B cell (primary cell): Measurements from ENCODE around the gene LRRC15. TPM values are rescaled to one million over a fixed set of nuclear protein-coding genes. Genes with fewer than 3 reads are reported as not detected.
A peak's percentile ranks its signal among the peaks of the same experiment; 100 is the strongest.

Experiments used
- ATAC-seq: fragments of 200-7000 bp; cut with Tn5 transposase; one replicate; pipeline ENCODE4 v1.10.0; 2021; ENCODE audit warnings: low read depth, mild to moderate bottlenecking, moderate number of reproducible peaks, moderate library complexity
- CTCF ChIA-PET: fragments of 350-600 bp; sonication (Branson Sonifier 250); formaldehyde crosslinking; loops from one replicate; lab custom pipeline; 2021; ENCODE audit warnings: antibody characterized with exemption, inconsistent platforms; lab: Charles Lee
- POLR2A ChIA-PET: fragments of 350-600 bp; sonication (Branson Sonifier 250); formaldehyde crosslinking; loops from one replicate; lab custom pipeline; 2021; ENCODE audit warnings: antibody characterized with exemption; lab: Charles Lee
- DNase-seq: peaks from one replicate; pipeline ENCODE4 v3.0.0; 2013
- H2AFZ ChIP-seq: 2 replicates; pipeline ENCODE4 v1.6.1; 2012; ENCODE audit warnings: mild to moderate bottlenecking, low read depth, low read length; ENCODE audit not compliant: insufficient read depth, poor library complexity, severe bottlenecking
- H3K27ac ChIP-seq, 2 donors: 1 replicate in 1 of 2; 2 replicates in 1 of 2; pipeline ENCODE4 v1.5.1; 2012 to 2013; ENCODE audit warnings: low read length in 2 of 2, mild to moderate bottlenecking in 2 of 2, moderate library complexity in 1 of 2
- H3K27me3 ChIP-seq, 4 experiments: fragments of 200-600 bp in 1 of 4; sonication (generic) in 1 of 4; replicated peaks in 1 of 4; 1 replicate in 2 of 4; 2 replicates in 2 of 4; pipeline versions ENCODE4 v1.6.1 to v1.7.0; 2013 to 2016; ENCODE audit warnings: low read length in 3 of 4, mild to moderate bottlenecking in 2 of 4, mixed read lengths in 1 of 4, moderate library complexity in 1 of 4; ENCODE audit not compliant: insufficient read depth in 4 of 4, control insufficient read depth in 3 of 4; ENCODE audit errors: control extremely low read depth in 1 of 4
- H3K36me3 ChIP-seq, 2 experiments: replicated peaks in 1 of 2; 1 replicate in 1 of 2; 2 replicates in 1 of 2; pipeline versions ENCODE4 v1.6.1 to v1.7.1; 2013; ENCODE audit warnings: low read length in 1 of 2; ENCODE audit not compliant: insufficient read depth in 2 of 2, control insufficient read depth in 1 of 2; ENCODE audit errors: control extremely low read depth in 1 of 2, extremely low read depth in 1 of 2
- H3K4me1 ChIP-seq, 2 donors: fragments of 200-600 bp in 1 of 2; sonication (generic) in 1 of 2; 1 replicate in 1 of 2; 2 replicates in 1 of 2; pipeline versions ENCODE4 v1.5.1 to v1.6.1; 2013 to 2017; ENCODE audit warnings: low read length in 2 of 2; ENCODE audit not compliant: control insufficient read depth in 2 of 2, insufficient read depth in 2 of 2
- H3K4me2 ChIP-seq: replicated peaks from 2 replicates; pipeline ENCODE3; 2012; ENCODE audit warnings: mild to moderate bottlenecking, low read depth, low read length; ENCODE audit not compliant: poor library complexity, severe bottlenecking
- H3K4me3 ChIP-seq, 5 experiments: fragments of 200-600 bp in 1 of 5; sonication (generic) in 1 of 5; 1 replicate in 3 of 5; 2 replicates in 2 of 5; pipeline versions ENCODE4 v1.5.1 to v1.7.0; 2011 to 2016; ENCODE audit warnings: low read length in 4 of 5, mild to moderate bottlenecking in 4 of 5, low read depth in 2 of 5, control low read depth in 1 of 5, moderate library complexity in 1 of 5; ENCODE audit not compliant: insufficient read depth in 1 of 5; ENCODE audit errors: control extremely low read depth in 1 of 5, extremely low read depth in 1 of 5
- H3K79me2 ChIP-seq: fragments of 200-600 bp; sonication (generic); one replicate; pipeline ENCODE4 v1.6.0; 2016; ENCODE audit warnings: low read length; ENCODE audit not compliant: control insufficient read depth, insufficient read depth
- H3K9ac ChIP-seq: fragments of 200-600 bp; sonication (generic); 2 replicates; pipeline ENCODE4 v1.6.1; 2017; ENCODE audit warnings: mild to moderate bottlenecking, low read length, moderate library complexity
- H3K9me3 ChIP-seq, 3 donors: one replicate each; pipeline versions ENCODE4 v1.6.1 to v1.7.1; 2013; ENCODE audit warnings: low read length in 2 of 3; ENCODE audit not compliant: control insufficient read depth in 2 of 3, insufficient read depth in 1 of 3; ENCODE audit errors: control extremely low read depth in 1 of 3
- H4K20me1 ChIP-seq: 2 replicates; pipeline ENCODE4 v1.6.0; 2012; ENCODE audit warnings: mild to moderate bottlenecking, low read length; ENCODE audit not compliant: insufficient read depth, control insufficient read depth, poor library complexity, severe bottlenecking
- H3K27ac Mint-ChIP-seq: one replicate; pipeline ENCODE4 v1.8.0; 2021; ENCODE audit warnings: mixed read lengths
- H3K27me3 Mint-ChIP-seq: one replicate; pipeline ENCODE4 v1.8.0; 2021; ENCODE audit warnings: mixed read lengths
- H3K4me1 Mint-ChIP-seq: one replicate; pipeline ENCODE4 v1.8.0; 2021; ENCODE audit warnings: mixed read lengths
- H3K4me3 Mint-ChIP-seq: one replicate; pipeline ENCODE4 v1.8.0; 2021; ENCODE audit warnings: mixed read lengths
- H3K9me3 Mint-ChIP-seq: one replicate; pipeline ENCODE4 v1.8.0; 2022; ENCODE audit warnings: mixed read lengths; ENCODE audit not compliant: insufficient read depth
- EZH2 ChIP-seq: IDR thresholded peaks from 2 replicates; pipeline ENCODE4 v1.6.1; 2012; ENCODE audit warnings: borderline replicate concordance, low read depth, mild to moderate bottlenecking, moderate library complexity, low read length; ENCODE audit not compliant: insufficient read depth, poor library complexity, severe bottlenecking
- WGBS: methylation state at CpG from one replicate; pipeline ENCODE4 v1.1.5; 2013; ENCODE audit warnings: missing lambda C conversion rate; ENCODE audit not compliant: insufficient coverage; 5-methylcytosine and 5-hydroxymethylcytosine counted together
- intact Hi-C: fragments of 100-400 bp; cut with micrococcal nuclease; formaldehyde crosslinking; loops from one replicate; pipeline ENCODE4 v1.10.0; 2022
- polyA plus RNA-seq: library from polyadenylated mRNA; depleted of rRNA; stranded (reverse); fragments of >200 nt; gene quantifications from 2 replicates; pipeline ENCODE4 v1.2.3, GENCODE V29; 2012
- total RNA-seq, 2 donors: library from RNA; stranded (reverse); fragments of 120-200 nt in 1 of 2; gene quantifications; 1 replicate in 1 of 2; 2 replicates in 1 of 2; pipeline versions ENCODE4 v1.2.3 to v1.2.4, GENCODE V29; 2013 to 2022
- TF ChIP-seq, protein P1 (sequence below): fragments of 200-600 bp; IDR thresholded peaks from one replicate; pipeline ENCODE4 v1.8.0; 2022; ENCODE audit warnings: antibody characterized with exemption, mild to moderate bottlenecking

The LRRC15 gene
- total and polyA plus RNA-seq, 2 donors (not counting 1 experiment from before 2014, with no cell fraction given): not detected

DNA sequence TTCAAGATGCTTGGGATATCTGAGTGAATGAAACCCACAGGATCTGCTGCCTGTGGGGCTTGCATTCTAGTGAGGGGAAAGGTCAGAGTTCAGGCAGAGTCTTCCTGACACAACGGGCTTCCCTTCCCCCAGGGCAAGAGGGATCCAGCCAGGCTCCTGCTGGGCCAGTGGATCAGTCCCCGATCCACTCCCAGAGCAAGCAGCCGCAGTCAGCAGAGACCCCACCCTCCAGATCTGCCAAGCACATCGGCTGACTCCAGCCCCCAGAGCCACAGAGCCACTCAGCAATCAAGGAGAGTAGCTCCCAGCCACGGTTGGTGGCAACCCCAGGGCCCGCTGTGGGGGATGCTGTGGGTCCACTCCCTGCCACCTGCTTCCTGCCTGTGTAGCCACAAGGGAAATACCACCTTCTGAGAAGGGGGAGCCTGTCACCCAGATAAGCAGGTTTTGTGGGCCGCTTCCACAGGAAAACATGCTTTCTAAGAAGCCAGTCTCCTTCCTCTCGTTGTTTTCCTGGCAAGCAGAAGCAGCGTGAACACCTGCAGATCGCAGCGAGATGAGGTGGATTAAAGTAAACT is 63.3 kb downstream of the LRRC15 start:
- H4K20me1 ChIP-seq: peaks cover 5% of the 10 kb centered on the region
- ChIA-PET CTCF (interaction anchor here (0.9 to 4.1 kb wide), 6 partner anchors 10 to 640 kb away, joined by 4 to 47 read pairs (median 9); partner anchors contain the start of gene HES1), POLR2A (interaction anchor here (0.8 to 1.7 kb wide), 3 partner anchors 165 to 170 kb away, joined by 3 to 13 read pairs (median 6); partner anchors contain the start of gene HES1)
- H3K4me3 Mint-ChIP-seq: peak overlapping the region; percentile 71
- peak overlapping the region; percentile 95 to 98 for H3K27ac ChIP-seq
- H3K9ac ChIP-seq: peak overlapping the region; percentile 51
- peak overlapping the region; percentile 91 for H3K27ac Mint-ChIP-seq
- 1% methylated on average over 8 of the region's 11 CpGs for WGBS
- peak overlapping the region in 3 of 5 experiments; percentile 7 to 57 (median 27) for H3K4me3 ChIP-seq
- peaks cover 5% of the 10 kb centered on the region for H3K27me3 Mint-ChIP-seq
- H3K4me2 ChIP-seq: peak overlapping the region; percentile 92
- no peak overlapping the region for H2AFZ ChIP-seq
- no peaks in the 10 kb centered on the region for H3K9me3 Mint-ChIP-seq
- intact Hi-C loops: loop anchor here (1.0 to 10.0 kb wide), 5 partner anchors 104 to 431 kb away; no protein-coding TSS in a partner anchor
- peaks cover 51% of the 10 kb centered on the region for H3K4me1 Mint-ChIP-seq
- TF ChIP-seq, protein P1, sequence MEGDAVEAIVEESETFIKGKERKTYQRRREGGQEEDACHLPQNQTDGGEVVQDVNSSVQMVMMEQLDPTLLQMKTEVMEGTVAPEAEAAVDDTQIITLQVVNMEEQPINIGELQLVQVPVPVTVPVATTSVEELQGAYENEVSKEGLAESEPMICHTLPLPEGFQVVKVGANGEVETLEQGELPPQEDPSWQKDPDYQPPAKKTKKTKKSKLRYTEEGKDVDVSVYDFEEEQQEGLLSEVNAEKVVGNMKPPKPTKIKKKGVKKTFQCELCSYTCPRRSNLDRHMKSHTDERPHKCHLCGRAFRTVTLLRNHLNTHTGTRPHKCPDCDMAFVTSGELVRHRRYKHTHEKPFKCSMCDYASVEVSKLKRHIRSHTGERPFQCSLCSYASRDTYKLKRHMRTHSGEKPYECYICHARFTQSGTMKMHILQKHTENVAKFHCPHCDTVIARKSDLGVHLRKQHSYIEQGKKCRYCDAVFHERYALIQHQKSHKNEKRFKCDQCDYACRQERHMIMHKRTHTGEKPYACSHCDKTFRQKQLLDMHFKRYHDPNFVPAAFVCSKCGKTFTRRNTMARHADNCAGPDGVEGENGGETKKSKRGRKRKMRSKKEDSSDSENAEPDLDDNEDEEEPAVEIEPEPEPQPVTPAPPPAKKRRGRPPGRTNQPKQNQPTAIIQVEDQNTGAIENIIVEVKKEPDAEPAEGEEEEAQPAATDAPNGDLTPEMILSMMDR: no peak
- TF ChIP-seq EZH2: no peak
- ATAC-seq (peak; percentile 63), DNase-seq (peak; percentile 89)
- H3K9me3 ChIP-seq: peaks cover 0 to 17% (median 6%) of the 10 kb centered on the region in 3 donors
- H3K4me1 ChIP-seq: peaks cover 50 to 61% of the 10 kb centered on the region in 2 donors
- H3K27me3 ChIP-seq: peaks cover 0 to 5% (median 2%) of the 10 kb centered on the region in 4 experiments
- H3K36me3 ChIP-seq: no peaks in the 10 kb centered on the region
- H3K79me2 ChIP-seq: no peaks in the 10 kb centered on the region
